Epidermal melanocyte (primary cell): ENCODE measurements around the gene FTCD.
A peak's percentile ranks its signal among the peaks of the same experiment; 100 is the strongest.

Experiments used
- DNase-seq: peaks from one replicate; pipeline ENCODE4 v3.0.0; 2011; ENCODE audit warnings: low spot score; ENCODE audit not compliant: insufficient read length

The FTCD gene

GRCh38 chr21:46124083-46124925 lies 31.1 kb downstream of the FTCD start:
- peak; percentile 11 for DNase-seq

- DNase-seq: peak; percentile 9
Observed at GRCh38 chr21:46122758-46123683, 32.4 kb downstream of the FTCD start.

- DNase-seq: no peak
Observed at GRCh38 chr21:46122237-46122671, 33.1 kb downstream of the FTCD start.

- DNase-seq: peak; percentile 15
Observed at GRCh38 chr21:46121286-46122221, 33.8 kb downstream of the FTCD start.

- DNase-seq: peak; percentile 11
Observed at GRCh38 chr21:46120301-46121285, 34.8 kb downstream of the FTCD start.

- peak; percentile 11 for DNase-seq
Observed at GRCh38 chr21:46119637-46120271, 35.6 kb downstream of the FTCD start.

GRCh38 chr21:46119144-46119636 lies 36.2 kb downstream of the FTCD start:
- peak; percentile 13 for DNase-seq

GRCh38 chr21:46118316-46119143 lies 36.8 kb downstream of the FTCD start:
- no peak for DNase-seq

GRCh38 chr21:46117586-46118315 lies 37.6 kb downstream of the FTCD start:
- DNase-seq: peak; percentile 11

GRCh38 chr21:46116776-46117585 lies 38.4 kb downstream of the FTCD start:
- DNase-seq: peak; percentile 76

- DNase-seq: no peak
Observed at GRCh38 chr21:46116189-46116775, 39.1 kb downstream of the FTCD start.

- DNase-seq: no peak
Observed at GRCh38 chr21:46115441-46116188, 39.8 kb downstream of the FTCD start.

- no peak for DNase-seq
Observed at GRCh38 chr21:46114963-46115362, 40.4 kb downstream of the FTCD start.

GRCh38 chr21:46113497-46114176 lies 41.7 kb downstream of the FTCD start:
- DNase-seq: peak; percentile 5

GRCh38 chr21:46112725-46113215 lies 42.6 kb downstream of the FTCD start:
- peak; percentile 5 for DNase-seq
